OCI-LY3 (cell line): ENCODE results near the gene SLX9.

Source experiments
- CTCF ChIP-seq: fragments of 200-600, 300-600 bp; sonication (generic); IDR thresholded peaks from 2 replicates; pipeline ENCODE4 v1.5.1; 2014; ENCODE audit warnings: antibody characterized with exemption, low read length, low read depth
- EZH2phosphoT487 ChIP-seq: fragments of 200-600 bp; shearing (Covaris generic); IDR thresholded peaks from 2 replicates; pipeline ENCODE4 v1.6.1; 2018; ENCODE audit warnings: antibody characterized with exemption, mixed run types, low read depth

- no peak for TF ChIP-seq CTCF
- no peak for TF ChIP-seq EZH2phosphoT487
Measured at GRCh38 chr21:44905016-44905727, 34.7 kb upstream of the SLX9 start.
